H1 (cell line): Measurements from ENCODE around the gene CDKL4. TPM values are rescaled to one million over a fixed set of nuclear protein-coding genes. Genes with fewer than 3 reads are reported as not detected.

Experiments
- EGR1 ChIP-seq: IDR thresholded peaks from 2 replicates; pipeline ENCODE4 v1.6.1; 2011; ENCODE audit warnings: low read depth, low read length, borderline replicate concordance
- GABPA ChIP-seq: IDR thresholded peaks from 2 replicates; pipeline ENCODE4 v1.6.1; 2011; ENCODE audit warnings: mild to moderate bottlenecking, low read length, moderate library complexity, borderline replicate concordance; ENCODE audit not compliant: insufficient read depth
- GTF2F1 ChIP-seq: IDR thresholded peaks from 2 replicates; pipeline ENCODE4 v1.6.1; 2012; ENCODE audit warnings: low read depth, low read length, improper control_type of control experiment, borderline replicate concordance
- RBBP5 ChIP-seq: IDR thresholded peaks from 2 replicates; pipeline ENCODE4 v1.7.1; 2012; ENCODE audit warnings: low read depth, mild to moderate bottlenecking, inconsistent platforms, low read length, moderate library complexity, borderline replicate concordance
- SIN3A ChIP-seq, 2 experiments: IDR thresholded peaks in 1 of 2; conservative IDR thresholded peaks in 1 of 2; 2 replicates each; pipeline ENCODE4 v1.6.1; 2011 to 2012; ENCODE audit warnings: low read length in 2 of 2, improper control_type of control experiment in 1 of 2, low read depth in 1 of 2, mild to moderate bottlenecking in 1 of 2
- TCF12 ChIP-seq: IDR thresholded peaks from 2 replicates; pipeline ENCODE4 v1.6.1; 2011; ENCODE audit warnings: low read depth, mild to moderate bottlenecking, low read length
- polyA plus RNA-seq, 7 experiments: library from polyadenylated mRNA; depleted of rRNA in 3 of 7; stranded (reverse) in 5 of 7; unstranded in 2 of 7; fragments of >200 nt in 5 of 7; fragments of 200-250 nt in 2 of 7; gene quantifications; 1 replicate in 5 of 7; 2 replicates in 1 of 7; 4 replicates in 1 of 7; pipeline versions ENCODE4 v1.2.1 to v1.2.3, GENCODE V29; 2011 to 2013; ENCODE audit warnings: missing spikeins in 2 of 7, mixed read lengths in 2 of 7
- total RNA-seq: library from RNA; stranded (reverse); fragmentation: NEBNext Ultra II Directional; extraction: Animal tissue kit (Norgen Biotek cat#: 25700); gene quantifications from 2 replicates; pipeline ENCODE4 v1.2.1, GENCODE V29; 2021

Gene CDKL4
- total and polyA plus RNA-seq, 2 of the 8 experiments (the other 6 are each of a cell fraction or from before 2014, with no cell fraction given): not detected

DNA sequence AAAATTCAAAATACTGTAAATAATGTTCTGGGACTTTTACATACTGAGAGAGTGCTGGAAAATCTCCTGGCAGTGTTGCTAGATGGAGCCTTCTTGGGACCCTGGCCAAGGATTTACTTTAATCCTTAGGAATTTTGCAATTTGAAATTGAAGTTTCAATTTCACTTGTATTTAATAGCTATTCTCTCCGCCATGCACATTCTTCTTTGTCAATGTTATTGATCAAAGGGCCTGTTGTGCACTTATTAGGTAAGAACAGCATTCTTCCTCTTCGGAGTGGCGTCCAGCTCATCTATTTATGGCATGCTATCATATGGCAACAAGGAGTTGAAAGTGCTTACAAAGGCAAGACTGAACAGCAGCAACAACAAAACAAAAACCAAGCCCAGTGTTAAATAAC lies 82.8 kb downstream of the CDKL4 start (continued):
- TF ChIP-seq SIN3A (conservative IDR thresholded peaks at IDR 0.05 in 1 of 2, IDR thresholded peaks at IDR 0.05 in 1 of 2; ENCODE audit: low read depth in 1 of 2, low read length in 2 of 2) (no peak), GABPA (no peak), RBBP5 (no peak), GTF2F1 (no peak), EGR1 (no peak), TCF12 (no peak)
- TF ChIP-seq, all 59 proteins: peak for 0
